Measurements from ENCODE around the gene MYO1D.

MYO1D gene

GRCh38 chr17:32709562-32709961 is 167.4 kb downstream of the MYO1D start:
- TF ChIP-seq CTCF (IDR thresholded peaks at IDR 0.05; ENCODE audit: low read depth, low read length), result no peak
- no peak overlapping the region for H3K4me3 ChIP-seq (replicated peaks in 1 of 2; ENCODE audit: low read depth in 2 of 2, low read length in 2 of 2)
- DNase-seq (ENCODE audit: low read depth in 2 of 2), result no peak

- TF ChIP-seq CTCF (IDR thresholded peaks at IDR 0.05; ENCODE audit: low read depth, low read length), result no peak
- H3K4me3 ChIP-seq (replicated peaks in 1 of 2; ENCODE audit: low read depth in 2 of 2, low read length in 2 of 2), result no peak overlapping the region
- no peak for DNase-seq (ENCODE audit: low read depth in 2 of 2)
Observed at GRCh38 chr17:32701871-32702270, 175.1 kb downstream of the MYO1D start.

- DNase-seq (ENCODE audit: low read depth in 2 of 2), result no peak
- TF ChIP-seq CTCF (IDR thresholded peaks at IDR 0.05; ENCODE audit: low read depth, low read length), result no peak
Observed at GRCh38 chr17:32699247-32699646, 177.7 kb downstream of the MYO1D start.

GRCh38 chr17:32697728-32698625 is 178.9 kb downstream of the MYO1D start:
- DNase-seq (ENCODE audit: low read depth in 2 of 2), result no peak
- H3K4me3 ChIP-seq (replicated peaks in 1 of 2; ENCODE audit: low read depth in 2 of 2, low read length in 2 of 2), result no peak overlapping the region
- no peak for TF ChIP-seq CTCF (IDR thresholded peaks at IDR 0.05; ENCODE audit: low read depth, low read length)

More at GRCh38 chr17:32699247-32699646, 177.7 kb downstream of the MYO1D start:
- H3K4me3 ChIP-seq (replicated peaks in 1 of 2; ENCODE audit: low read depth in 2 of 2, low read length in 2 of 2), result no peak overlapping the region

GRCh38 chr17:32696426-32696825 is 180.5 kb downstream of the MYO1D start:
- DNase-seq (ENCODE audit: low read depth in 2 of 2), result no peak
- TF ChIP-seq CTCF (IDR thresholded peaks at IDR 0.05; ENCODE audit: low read depth, low read length), result no peak
- H3K4me3 ChIP-seq (replicated peaks in 1 of 2; ENCODE audit: low read depth in 2 of 2, low read length in 2 of 2), result no peak overlapping the region

- DNase-seq (ENCODE audit: low read depth in 2 of 2), result no peak
- H3K4me3 ChIP-seq (replicated peaks in 1 of 2; ENCODE audit: low read depth in 2 of 2, low read length in 2 of 2), result no peak overlapping the region
- no peak for TF ChIP-seq CTCF (IDR thresholded peaks at IDR 0.05; ENCODE audit: low read depth, low read length)
Observed at GRCh38 chr17:32695864-32696263, 181.1 kb downstream of the MYO1D start.
